ENCODE measurements around the gene PGS1.
A peak's percentile ranks its signal among the peaks of the same experiment; 100 is the strongest.

PGS1 gene

GRCh38 chr17:78427140-78427539 lies 48.7 kb downstream of the PGS1 start:
- no peak for ATAC-seq

GRCh38 chr17:78428025-78428575 lies 49.7 kb downstream of the PGS1 start:
- no peak for ATAC-seq

GRCh38 chr17:78428836-78429617 lies 50.6 kb downstream of the PGS1 start:
- no peak for ATAC-seq

- no peak for ATAC-seq
Observed at GRCh38 chr17:78429618-78429995, 51.2 kb downstream of the PGS1 start.

- ATAC-seq = no peak
Observed at GRCh38 chr17:78430892-78431691, 52.6 kb downstream of the PGS1 start.

GRCh38 chr17:78431692-78431958 lies 53.2 kb downstream of the PGS1 start:
- ATAC-seq = no peak

GRCh38 chr17:78432226-78433012 lies 54.0 kb downstream of the PGS1 start:
- no peak for ATAC-seq

GRCh38 chr17:78433013-78433727 lies 54.7 kb downstream of the PGS1 start:
- ATAC-seq = peak in 1 of 2 donors; percentile 8

- ATAC-seq = no peak
Observed at GRCh38 chr17:78433780-78434335, 55.4 kb downstream of the PGS1 start.

GRCh38 chr17:78434455-78435329 lies 56.2 kb downstream of the PGS1 start:
- no peak for ATAC-seq

GRCh38 chr17:78435330-78436005 lies 57.0 kb downstream of the PGS1 start:
- no peak for ATAC-seq

- ATAC-seq = no peak
Observed at GRCh38 chr17:78437508-78438169, 59.2 kb downstream of the PGS1 start.

- ATAC-seq = no peak
Observed at GRCh38 chr17:78438271-78438691, 59.8 kb downstream of the PGS1 start.

GRCh38 chr17:78438694-78439325 lies 60.4 kb downstream of the PGS1 start:
- ATAC-seq = no peak

- ATAC-seq = peak in 1 of 2 donors; percentile 59
Observed at GRCh38 chr17:78441271-78441971, 63.0 kb downstream of the PGS1 start.

GRCh38 chr17:78442648-78443218 lies 64.3 kb downstream of the PGS1 start:
- no peak for ATAC-seq

- no peak for ATAC-seq
Observed at GRCh38 chr17:78444392-78444791, 65.9 kb downstream of the PGS1 start.

- ATAC-seq = no peak
Observed at GRCh38 chr17:78446833-78447232, 68.4 kb downstream of the PGS1 start.

All from activated CD4-positive, CD25-positive, alpha-beta regulatory T cell treated with anti-CD3 and anti-CD28 coated beads, Interleukin-2, amount 50 U/mL, for 24 hours (primary cell).